ENCODE results near the gene GPC6.

DNA sequence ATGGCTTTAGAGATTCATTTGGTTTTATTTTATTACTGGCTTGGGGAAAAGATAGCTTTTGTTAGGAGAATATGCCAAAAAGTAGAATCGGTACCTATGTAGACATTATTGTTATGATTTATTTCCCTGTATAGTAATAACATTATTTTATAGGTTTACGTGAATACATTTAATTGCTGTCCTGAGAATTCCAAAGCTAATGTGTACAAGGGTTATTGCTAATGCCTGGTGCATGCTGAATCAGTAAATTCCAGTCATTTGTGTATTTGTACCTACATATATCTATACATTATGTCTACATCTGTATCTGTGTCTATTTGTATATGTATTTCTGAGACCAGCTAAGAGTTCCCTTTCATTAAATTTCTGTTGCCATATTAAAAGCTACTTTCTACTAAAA lies 550.9 kb downstream of the GPC6 start:
- TF ChIP-seq GATA3 (IDR thresholded peaks at IDR 0.05; ENCODE audit: low read depth, low read length) (no peak), GATA2 (IDR thresholded peaks at IDR 0.05; ENCODE audit: low read depth, low read length) (no peak)

All from SH-SY5Y (cell line).